HG02623 (cell line): Measurements from ENCODE around the gene MMD.
"Not testable (repeated sequence)": the region's sequence is repeated elsewhere in the genome, so short reads cannot be mapped to it uniquely, and the experiment has no call there.

Experiments
- ATAC-seq: cut with Tn5 transposase; IDR thresholded peaks from one replicate; pipeline ENCODE4 v1.9.1; 2021; ENCODE audit warnings: moderate library complexity; ENCODE audit not compliant: unreplicated experiment

Gene MMD

DNA sequence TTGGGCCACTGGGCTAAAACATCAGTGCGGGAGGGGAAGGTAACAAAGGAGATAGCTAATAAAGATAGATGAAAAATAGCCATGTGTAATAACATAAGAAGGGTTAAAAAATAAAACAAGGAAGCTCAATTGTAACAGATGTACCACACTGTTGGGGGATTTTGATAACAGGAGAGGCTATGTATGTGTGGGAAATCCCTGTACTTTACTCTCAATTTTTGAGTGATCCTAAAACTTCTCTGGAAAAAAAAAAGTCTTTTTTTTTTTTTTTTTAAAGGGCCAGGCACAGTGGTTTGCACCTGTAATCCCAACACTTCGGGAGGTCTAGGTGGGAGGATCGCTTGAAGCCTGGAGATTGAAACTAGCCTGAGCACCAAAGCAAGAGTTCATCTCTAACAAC, 1.9 kb upstream of the MMD start:
- ATAC-seq, result no peak

DNA sequence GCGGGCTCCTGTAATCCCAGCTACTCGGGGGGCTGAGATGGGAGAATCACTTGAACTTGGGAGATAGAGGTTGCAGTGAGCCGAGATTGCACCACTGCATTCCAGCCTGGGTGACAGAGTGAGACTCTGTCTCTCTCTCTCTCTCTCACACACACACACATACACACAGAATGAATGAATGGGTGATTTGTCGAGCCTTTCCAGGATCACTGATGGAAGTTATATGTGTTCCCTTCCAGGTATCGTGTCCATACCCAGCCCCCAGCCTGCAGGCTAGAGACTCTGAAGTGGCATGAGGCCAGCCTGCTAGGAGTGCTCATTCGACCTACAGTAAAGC, 1.2 kb upstream of the MMD start:
- not testable (repeated sequence) for ATAC-seq

DNA sequence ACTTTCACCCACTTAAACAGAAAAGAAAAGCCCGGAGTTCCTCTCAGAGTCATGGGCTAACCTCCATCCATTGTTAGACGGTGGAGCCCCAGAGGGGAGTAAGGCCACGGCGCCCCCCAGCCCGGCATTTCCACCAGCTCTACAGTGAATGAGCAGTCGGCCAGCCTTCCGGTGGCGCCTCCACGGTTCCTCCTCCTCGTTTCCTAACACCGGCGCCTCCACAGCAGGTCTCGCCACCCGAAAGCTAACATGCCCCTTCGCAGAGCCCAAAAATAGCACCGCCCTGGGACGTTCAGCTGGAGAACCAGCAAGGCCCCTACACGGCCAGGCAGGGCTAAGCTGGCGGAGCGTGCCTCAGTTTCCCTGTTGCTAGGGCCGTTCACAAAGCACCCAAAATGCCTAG, 858 bp downstream of the MMD start:
- no peak for ATAC-seq

DNA sequence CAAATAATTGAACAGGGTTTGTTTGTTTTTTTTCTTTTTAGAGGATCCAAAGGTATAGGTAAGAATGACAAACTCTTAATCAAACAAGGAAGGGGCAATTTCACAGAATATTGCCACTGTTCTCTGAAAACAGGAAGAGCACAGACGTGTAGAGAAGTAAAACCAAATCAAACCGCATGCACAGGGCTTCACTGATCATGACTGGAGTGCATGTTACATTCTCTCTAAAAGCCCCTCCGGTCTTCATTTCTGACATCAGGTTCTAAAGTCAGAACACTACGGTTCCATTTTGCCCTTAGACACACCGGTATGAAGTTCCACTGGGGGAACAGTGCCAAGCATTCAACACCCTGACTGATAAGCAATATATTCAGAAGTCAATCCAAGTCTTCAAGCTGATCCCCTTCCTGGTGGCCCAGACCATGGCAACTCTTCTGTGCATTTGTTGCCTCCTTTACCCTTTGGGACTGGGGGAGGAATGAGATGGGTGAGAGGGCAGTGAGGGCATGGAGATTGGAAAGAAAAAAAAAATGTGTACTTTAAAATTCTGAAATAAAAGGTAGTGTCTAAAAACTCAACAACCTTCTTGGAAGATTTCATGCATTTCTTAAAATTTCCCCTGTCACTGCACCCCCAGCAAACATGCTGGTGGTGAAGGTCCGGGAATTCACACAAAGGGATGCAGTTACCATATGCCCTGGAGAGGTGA, 1.4 kb downstream of the MMD start:
- ATAC-seq, result peak; percentile 25

DNA sequence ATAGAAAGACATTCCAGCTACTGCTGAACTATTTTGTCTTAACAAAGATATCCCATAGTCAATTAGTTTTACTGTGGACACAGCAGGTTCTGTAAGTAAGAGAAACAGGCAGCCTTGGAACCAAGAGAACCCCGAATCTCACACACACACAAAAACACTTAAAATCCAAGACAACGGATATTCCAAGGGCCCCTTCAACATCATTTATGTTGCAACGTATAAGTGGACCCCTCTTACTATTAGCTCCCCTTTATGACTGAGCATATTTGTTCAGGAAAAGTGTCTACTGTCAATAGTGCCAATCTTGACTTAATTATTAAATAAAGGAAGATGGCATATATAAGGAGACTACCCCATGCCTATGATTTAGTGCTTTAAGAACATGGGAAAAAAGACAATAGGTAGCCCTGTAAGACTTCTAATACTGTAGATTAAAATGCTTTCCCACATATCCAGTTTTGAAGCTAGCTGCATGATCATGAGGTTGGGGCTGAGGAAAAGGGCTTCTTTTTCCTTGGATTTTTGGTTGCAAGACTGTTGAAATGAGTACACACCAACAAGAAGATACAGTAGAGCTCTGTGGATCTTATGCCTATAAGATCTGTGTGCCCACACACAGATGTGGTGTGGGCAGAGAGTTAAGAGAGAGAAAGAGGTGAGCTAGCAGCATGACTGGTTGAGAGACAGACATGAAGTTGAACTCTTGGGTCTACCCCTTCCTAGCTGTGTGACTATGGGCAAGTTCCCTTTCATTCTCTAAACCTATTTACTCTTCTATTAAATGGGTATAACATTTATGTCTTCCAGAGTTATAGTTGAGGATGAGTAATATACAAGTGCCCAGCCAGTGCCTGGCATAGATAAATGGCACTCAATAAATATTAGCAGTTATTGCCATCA, 3.0 kb downstream of the MMD start:
- no peak for ATAC-seq

DNA sequence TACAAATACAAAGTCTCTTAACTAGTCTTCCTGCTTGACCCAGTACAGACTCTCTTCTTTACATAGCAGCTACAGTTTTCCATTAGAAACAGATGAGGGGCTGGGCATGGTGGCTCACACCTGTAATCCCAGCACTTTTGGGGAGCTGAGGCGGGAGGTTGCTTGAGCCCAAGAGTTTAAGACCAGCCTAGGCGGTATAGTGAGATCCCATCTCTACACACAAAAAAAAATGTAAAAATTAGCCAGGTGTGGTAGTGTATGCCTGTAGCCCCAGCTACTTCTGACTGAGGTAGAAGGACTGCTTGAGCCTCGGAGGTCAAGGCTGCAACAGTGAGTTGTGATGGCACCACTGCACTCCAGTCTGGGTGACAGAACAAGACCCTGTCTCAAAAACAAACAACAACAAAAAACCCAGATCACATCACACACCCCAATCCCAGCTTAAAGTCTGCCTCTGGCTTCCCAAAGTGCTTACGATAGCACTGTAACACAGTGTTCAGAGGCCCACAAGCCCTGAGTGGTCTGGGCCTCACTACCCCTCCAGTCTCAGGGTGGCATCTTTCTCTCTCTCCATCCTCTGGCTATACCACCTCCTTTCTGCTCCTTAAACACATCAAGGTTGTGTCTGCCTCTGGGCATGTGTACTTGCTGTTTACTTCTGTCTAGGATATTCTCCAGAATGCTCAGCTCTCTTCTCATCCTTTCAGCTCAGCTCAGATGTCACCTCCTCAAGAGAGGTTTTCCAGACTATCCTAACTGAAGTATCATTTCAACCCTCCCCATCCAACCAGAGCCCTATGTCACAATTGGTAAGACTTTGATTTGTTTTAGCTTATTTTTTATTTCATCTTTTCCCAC, 4.0 kb downstream of the MMD start:
- ATAC-seq, result no peak

DNA sequence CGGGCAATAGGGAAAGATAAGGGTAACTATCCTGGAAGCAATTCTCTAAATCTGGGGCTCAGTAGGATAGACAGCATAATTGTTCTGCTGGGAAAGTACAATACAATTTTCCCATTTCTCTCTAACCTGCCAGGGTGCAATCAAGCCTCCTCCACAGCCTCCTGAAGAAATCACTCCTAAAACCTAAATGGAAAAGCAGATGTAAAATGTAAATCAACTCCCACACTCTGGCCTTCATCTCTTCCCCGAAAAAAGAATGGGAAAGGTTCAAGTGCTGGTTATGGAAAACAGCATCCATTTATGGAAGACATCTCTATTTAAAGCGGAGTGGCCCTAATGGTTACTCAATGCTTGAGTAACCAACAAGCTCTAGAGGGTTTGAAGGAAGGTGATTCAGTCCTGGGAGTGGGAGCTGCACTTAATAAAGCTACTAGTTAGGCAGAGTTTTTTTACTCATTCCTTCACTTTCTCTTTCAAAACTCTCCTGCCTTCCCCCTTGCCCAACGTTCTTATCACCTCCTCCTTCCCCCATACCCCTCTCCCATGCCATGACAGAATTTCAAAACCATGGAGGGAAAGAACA, 5.1 kb downstream of the MMD start:
- ATAC-seq, result no peak

DNA sequence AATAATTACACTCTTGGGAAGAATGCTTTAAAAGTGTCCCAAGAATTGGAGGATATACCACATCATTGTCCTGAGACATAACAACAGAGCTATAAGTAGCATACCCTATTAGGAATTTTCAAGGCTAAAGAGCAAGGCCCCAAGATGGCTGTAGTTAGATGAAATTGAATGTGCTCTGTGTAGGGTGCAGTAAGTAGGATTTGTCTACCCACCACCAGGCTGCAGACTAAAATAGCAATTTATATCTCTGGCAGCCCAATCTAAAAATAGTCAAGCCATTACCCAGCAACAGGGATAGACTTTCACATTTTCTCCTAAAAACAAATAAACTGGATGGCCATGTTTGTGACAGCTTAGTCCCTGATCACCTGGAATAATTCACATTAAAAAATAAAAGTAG, 5.6 kb downstream of the MMD start:
- no peak for ATAC-seq

DNA sequence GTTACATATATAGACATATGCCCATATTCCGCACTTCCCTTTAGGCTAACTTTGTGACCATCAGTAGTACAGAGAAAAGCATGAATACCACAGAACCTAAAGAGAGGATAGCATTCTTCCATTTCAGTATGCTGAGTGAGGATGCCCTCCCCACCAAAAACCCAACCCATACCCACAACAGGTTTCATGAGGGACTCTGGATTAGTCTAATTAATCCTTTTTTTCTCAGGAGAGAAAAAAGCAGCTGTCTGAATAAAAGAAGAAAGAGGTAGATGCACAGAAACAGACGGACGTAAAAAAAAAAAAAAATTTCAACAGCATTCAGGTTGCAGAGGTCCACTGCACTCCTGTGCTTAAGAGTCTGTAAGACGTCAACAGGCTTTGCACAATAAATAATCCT, 6.7 kb downstream of the MMD start:
- ATAC-seq, result no peak

DNA sequence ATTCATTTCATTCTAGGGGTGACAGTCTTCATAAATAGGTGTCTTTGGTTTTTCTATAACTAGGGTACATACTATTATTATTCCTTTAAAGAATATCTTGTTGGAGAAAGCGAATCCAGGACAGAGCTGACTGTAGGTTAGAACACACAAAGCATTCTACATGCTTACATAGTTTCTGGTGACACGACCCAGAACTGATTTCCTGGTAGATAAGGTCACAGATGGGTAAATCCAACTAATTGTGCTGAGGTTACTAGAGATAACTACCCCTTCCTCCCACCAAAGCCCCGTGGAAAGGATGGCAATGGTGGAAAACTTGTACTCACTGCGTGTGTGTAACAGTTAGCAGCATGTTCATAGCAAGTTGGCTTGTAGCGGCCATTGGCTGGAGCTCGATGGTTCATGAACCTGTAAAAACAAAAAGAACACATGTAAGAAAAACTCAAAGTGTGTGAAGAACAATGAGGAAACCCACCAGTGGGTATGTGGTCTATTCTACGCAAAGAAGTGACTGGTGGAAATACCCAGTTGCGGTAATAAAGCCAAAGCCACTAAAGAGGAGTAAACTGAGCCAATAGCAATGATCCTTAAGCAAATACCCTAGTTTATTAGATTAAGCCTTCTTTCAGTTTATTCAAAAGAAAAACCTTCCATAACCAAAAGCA, 7.7 kb downstream of the MMD start:
- ATAC-seq, result no peak

DNA sequence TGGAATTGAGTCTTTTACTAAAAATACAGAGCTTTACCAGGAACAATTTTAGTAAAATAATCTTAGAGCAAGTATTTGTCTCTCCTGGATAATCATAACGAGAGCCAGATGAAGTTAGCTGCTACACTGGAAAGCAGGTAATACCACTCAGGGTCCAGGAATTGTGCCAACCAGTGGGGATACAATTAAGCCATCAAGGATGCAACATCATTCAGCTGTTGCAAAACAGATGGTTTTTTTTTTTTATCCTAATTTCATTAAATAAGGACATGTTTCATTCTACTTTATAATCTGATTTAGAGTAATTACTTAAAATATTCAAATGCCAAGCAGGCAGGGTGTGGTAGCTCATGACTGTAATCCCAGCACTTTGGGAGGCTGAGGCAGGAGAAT, 10.2 kb downstream of the MMD start:
- no peak for ATAC-seq

DNA sequence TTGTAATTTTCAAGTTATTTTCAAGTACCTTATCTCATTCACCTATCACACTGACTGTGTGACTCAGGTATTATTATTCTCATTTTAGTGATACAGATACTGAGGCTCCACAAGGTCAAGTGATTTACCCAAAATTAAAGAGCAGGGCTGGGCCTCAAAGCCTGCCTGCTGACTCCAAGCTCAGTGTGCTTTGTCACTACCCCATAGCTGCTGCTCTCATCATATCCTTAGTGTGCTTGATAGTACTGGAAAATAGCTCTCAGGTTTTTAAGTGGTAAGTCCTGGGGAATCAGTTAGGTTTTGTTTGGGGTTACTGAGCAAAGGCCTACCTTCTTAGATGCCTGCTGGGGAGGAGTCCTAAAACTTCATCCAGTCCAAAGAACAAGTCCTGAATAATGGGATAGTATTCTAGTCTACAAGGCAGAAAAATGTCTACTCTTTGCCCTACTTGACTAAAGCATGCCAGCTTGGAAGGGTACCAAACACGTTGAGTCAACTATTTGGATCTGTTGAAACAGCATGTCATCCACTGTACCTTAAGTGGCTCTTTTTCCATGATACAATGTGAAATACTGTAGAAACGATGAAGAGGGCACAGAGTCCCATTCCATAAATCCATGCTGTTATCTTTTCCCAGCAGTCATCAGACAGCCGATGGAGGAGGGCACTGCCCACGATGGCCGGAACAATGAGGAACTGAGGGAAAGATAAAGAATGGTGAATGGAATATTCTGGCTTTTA, 10.7 kb downstream of the MMD start:
- ATAC-seq, result no peak

DNA sequence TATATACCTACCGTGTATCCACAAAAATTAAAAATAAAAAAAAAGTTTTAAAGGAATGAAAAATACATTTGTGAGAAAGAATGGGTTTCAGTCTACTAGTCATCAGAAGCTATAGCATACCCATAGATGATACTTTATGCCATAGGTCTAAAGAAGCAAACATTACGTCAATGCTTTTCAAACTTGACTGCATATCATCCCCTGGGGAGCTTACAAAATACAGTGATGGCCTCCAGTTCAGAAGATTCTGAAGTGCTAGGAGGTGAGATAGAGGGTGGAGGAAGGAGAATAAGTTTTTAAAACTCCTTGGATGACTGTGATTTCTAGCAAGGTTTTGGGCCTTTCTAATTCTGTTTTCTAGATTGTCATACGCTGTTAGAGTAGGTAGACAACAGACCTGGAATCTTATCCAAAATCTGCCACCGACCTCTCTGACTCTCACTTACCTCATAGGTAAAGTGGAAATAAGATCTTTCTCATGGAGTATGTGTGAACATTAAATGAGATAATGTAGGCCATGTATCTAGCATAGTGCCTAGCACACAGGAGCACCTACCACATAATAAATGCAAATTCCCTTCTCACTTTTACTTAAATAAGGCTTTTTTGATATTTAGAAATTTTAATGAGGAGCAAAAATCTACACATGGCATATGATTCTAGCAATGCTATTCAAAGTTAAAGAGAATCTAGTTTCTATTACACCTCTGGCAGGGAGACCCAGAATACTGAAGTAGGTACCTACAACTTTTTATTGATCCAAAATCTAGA, 12.4 kb downstream of the MMD start:
- no peak for ATAC-seq

DNA sequence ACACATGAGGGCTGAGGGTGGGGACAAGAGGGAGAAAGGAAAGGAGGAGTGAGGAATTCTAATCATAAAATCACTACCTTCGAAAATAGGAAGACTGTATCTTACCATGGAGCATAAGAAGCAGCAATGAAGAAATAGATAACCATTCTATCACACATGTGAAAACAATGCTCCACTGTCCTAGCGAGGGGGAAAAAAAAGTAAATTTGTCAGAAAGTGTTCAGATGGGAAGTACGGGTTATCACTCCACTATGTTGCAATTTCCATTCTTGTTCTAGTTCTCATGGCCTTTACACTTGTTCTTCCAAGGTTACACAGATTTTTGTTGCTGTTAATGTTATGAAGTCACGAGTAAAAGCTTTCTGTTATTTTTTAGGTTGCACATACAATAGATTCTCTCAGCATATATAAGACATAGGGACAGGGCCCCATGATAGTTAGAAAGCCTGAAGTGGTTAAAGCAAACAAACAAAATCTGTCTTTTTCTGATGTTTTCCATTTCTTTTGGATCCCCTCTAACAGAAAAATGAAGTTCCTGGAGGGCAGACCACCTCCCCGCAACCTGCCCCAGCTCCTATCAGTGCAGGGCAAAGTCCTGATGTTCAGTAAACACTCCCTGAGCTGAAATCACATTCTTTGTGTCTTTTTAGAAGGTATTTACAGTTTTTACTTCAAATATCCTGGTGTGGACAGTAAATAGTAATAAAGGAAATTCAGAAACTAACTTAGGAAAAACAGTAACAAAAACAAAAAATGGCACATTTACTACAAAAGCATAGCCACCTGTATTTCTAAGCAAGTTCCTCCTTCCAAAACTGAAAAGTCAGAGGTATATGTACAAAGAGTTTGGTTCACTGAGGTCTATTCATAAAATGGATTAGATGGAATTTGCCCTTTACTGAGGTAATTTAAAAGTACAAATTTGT, 13.7 kb downstream of the MMD start:
- no peak for ATAC-seq

DNA sequence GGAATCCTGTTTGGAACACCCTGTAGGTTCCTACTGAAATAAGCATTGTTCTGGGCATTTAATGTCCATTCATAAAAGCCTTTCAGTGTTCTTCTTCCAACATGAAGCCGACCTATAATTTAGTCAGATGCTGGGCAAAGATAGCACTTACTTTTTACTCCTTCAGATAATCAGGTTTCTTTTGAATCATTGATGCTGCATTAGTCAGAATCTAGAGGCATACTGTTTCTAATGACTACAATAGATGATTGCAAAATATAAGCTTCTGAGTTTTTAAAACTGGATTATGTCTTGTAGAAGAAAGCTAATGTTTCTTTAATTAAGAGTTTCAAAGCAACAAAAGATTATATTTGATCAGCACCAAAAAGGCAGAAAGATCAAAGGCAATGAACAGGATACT, 16.0 kb downstream of the MMD start:
- no peak for ATAC-seq

DNA sequence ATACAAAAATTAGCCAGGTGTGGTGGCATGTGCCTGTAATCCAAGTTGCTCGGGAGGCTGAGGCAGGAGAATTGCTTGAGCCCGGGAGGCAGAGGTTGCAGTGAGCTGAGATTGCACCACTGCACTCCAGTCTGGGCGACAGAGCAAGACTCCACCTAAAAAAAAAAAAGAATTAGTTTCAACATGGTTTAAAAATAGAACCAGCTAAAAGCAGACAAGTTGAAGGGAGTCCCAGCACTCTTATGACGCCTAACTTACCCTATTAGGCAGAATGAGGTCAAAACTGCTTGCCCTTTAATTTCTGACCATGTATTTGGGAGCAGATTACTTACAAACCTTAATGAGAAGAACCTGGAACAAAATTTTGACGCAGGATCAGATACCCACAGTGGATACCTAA, 17.4 kb downstream of the MMD start:
- ATAC-seq, result not testable (repeated sequence)

DNA sequence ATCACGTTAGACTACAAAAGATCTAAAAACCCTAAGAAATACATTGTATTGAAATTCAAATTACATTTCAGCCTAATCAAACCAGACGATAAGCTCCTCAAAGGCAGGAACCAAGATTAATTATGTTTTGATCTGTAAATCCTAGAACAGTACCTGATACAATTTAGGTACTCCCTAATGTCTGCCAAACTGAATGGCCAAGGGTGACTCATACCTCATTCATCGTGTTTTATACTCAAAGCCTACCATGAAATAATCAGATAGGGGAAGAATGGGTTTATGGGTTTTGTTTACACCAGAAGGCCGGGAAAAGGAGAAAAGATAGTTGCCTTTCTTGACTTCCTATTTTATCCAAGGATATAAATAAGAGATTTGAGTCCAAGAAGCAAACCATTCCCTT, 19.3 kb downstream of the MMD start:
- no peak for ATAC-seq

DNA sequence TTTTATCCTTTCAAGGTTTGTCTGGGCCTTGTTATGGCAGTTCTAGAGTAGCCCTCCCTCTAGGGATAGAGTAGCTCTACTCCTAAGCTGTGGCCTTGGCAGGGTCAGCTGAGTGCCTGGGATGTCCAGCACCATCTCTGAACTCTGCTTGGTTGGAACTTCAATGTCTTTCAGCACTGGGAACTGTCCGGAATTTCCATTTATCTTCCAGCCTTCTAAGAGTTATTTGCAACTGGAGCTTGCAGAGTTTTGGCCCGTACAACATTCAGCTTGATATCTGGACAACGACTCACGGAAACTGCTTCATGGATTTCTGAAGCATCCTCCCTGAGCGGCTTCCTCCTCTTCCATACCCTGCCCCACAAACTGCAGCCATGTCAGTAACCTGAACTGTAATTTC, 22.9 kb downstream of the MMD start:
- ATAC-seq, result no peak
